ENCODE measurements around the gene CHCHD6. TPM values are rescaled to one million over a fixed set of nuclear protein-coding genes. Genes with fewer than 3 reads are reported as not detected.

Gene CHCHD6
- polyA plus RNA-seq, 1 donor, result 10.8 TPM

DNA sequence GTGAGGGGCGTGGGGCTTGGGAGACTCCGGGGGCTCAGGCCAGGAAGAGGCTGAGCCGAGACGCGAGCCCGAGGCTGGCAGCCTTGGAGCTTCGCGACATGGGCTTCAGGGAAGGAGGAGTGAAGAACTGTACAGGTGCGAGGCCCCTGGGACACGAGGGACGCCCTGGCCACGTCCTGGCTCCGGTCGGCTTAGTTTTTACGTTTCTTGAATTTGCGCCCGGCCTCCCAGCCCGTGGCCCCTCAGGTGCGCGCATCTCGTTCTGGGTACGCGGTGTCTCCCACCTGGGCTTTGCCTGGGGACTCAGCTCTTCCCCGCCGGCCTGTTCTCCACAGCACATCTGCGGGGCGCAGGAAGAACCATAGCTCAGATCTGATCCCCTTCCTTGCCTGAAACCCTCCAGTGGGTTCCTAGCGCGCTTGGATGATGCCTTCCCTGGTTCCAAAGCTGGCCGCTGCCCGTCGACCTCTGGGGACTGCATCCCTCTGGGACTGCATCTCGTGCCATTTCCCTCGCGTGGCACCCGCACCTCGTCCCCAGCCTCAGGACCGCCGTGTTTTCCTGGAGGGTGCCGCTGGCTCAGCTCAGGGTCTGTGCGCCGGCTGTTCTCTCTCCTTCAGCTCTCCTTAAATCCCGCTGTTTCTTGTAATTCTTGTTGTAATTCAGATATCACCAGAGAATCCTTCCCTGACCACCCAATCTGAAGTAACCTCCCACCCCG lies 614 bp downstream of the CHCHD6 start:
- Histone ChIP-seq H3K9me3 (ENCODE audit: control insufficient read depth, low read depth, low read length) (no peaks in the 10 kb centered on the region), H3K27ac (ENCODE audit: low read length) (no peak overlapping the region), H3K27me3 (ENCODE audit: control insufficient read depth, insufficient read depth, low read length) (peaks cover 6% of the 10 kb centered on the region), H3K4me1 (ENCODE audit: control insufficient read depth, insufficient read depth, low read length) (peaks cover 5% of the 10 kb centered on the region), H3K4me3 (ENCODE audit: low read length) (peak overlapping the region; percentile 66), H3K36me3 (ENCODE audit: control insufficient read depth, insufficient read depth, low read length) (no peaks in the 10 kb centered on the region)
- 47% methylated on average over 6 of the region's 44 CpGs for WGBS (ENCODE audit: insufficient coverage, low lambda C conversion rate)
- peak in 1 of 2 donors; percentile 11 for DNase-seq

DNA sequence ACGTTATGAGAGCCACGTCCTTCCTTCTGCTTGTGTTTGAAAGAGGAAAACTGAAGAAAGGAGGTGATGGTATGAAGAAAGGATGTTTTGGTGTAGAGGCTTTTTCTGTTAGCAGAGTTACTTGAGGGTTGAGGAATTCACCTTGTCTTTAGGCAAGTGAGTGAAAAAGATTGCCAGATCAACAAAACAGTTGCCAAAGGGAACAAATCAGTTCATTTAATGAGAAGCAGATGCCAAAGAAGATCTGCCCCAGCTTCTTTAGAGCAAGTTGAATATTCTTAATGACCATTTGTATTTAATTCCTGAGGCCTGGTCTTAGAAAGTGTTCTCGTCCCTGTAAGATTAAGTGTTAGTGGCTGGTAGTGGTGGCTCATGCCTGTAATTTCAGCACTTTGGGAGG lies 2.6 kb downstream of the CHCHD6 start:
- WGBS (ENCODE audit: insufficient coverage, low lambda C conversion rate), result no CpG with 5 or more reads among the region's 3 CpGs
- H3K27ac ChIP-seq (ENCODE audit: low read length), result no peak overlapping the region
- no peaks in the 10 kb centered on the region for H3K9me3 ChIP-seq (ENCODE audit: control insufficient read depth, low read depth, low read length)
- H3K27me3 ChIP-seq (ENCODE audit: control insufficient read depth, insufficient read depth, low read length), result peaks cover 6% of the 10 kb centered on the region
- H3K36me3 ChIP-seq (ENCODE audit: control insufficient read depth, insufficient read depth, low read length), result no peaks in the 10 kb centered on the region
- H3K4me3 ChIP-seq (ENCODE audit: low read length), result no peak overlapping the region
- peaks cover 5% of the 10 kb centered on the region for H3K4me1 ChIP-seq (ENCODE audit: control insufficient read depth, insufficient read depth, low read length)
- DNase-seq, result no peak

DNA sequence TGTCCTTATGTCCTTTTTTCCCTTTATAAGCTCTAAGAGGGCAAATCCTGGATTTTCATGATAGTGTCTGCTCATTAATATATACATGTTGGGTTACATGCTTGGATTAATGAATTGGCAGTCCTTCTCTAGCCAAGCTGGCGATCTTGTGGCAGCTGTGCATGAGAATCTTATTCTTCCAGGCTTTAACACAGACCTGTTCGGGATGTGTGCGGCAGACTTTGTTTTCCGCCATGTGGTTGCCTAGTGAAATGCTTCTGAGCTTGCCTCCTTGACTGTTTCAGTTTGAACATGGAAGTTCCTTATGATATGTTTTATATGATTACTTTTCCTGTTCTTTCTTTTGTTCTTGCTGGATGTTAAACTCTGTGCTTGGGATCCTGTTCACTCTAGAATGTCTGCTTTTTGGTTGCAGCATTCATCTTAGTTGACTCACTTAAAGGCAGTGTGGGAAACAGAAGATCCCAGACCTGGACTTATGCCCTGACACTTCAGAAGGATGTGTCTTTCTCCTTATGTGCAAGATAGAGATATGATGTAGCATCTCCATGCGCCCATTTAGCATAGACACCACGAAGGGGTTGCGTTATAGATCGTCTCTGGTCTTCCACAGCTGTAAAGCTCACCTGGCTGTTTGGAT lies 7.2 kb downstream of the CHCHD6 start:
- Histone ChIP-seq H3K36me3 (ENCODE audit: control insufficient read depth, insufficient read depth, low read length) (no peaks in the 10 kb centered on the region), H3K4me3 (ENCODE audit: low read length) (no peak overlapping the region), H3K9me3 (ENCODE audit: control insufficient read depth, low read depth, low read length) (no peaks in the 10 kb centered on the region), H3K27me3 (ENCODE audit: control insufficient read depth, insufficient read depth, low read length) (no peaks in the 10 kb centered on the region), H3K27ac (ENCODE audit: low read length) (no peak overlapping the region), H3K4me1 (ENCODE audit: control insufficient read depth, insufficient read depth, low read length) (no peaks in the 10 kb centered on the region)
- DNase-seq, result no peak
- no CpG with 5 or more reads among the region's 8 CpGs for WGBS (ENCODE audit: insufficient coverage, low lambda C conversion rate)

DNA sequence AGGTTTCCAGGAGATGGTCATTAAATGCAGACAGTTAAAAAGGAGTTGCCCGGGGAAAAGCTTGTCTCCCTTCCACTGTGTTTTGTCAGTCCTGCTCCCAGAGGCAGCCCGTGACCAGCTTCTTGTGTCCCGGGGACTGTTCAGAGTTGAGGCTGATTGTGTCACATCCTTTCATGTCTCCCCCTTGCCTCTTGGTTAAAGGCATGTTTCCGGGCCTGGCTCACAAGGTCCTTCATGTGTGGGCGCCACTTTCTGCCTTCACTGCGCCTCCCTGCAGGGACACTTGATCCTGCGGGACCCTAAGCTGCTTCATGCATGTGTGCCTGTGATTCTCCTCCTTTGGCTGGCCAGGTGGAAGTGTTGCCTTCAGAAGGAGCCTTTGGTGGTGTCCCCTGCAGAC lies 9.2 kb downstream of the CHCHD6 start:
- Histone ChIP-seq H3K27ac (ENCODE audit: low read length) (no peak overlapping the region), H3K9me3 (ENCODE audit: control insufficient read depth, low read depth, low read length) (no peaks in the 10 kb centered on the region), H3K4me3 (ENCODE audit: low read length) (no peak overlapping the region), H3K4me1 (ENCODE audit: control insufficient read depth, insufficient read depth, low read length) (no peaks in the 10 kb centered on the region), H3K36me3 (ENCODE audit: control insufficient read depth, insufficient read depth, low read length) (no peaks in the 10 kb centered on the region), H3K27me3 (ENCODE audit: control insufficient read depth, insufficient read depth, low read length) (no peaks in the 10 kb centered on the region)
- WGBS (ENCODE audit: insufficient coverage, low lambda C conversion rate), result no CpG with 5 or more reads among the region's 7 CpGs
- DNase-seq, result no peak

GRCh38 chr3:126714276-126714900 lies 10.3 kb downstream of the CHCHD6 start:
- H3K9me3 ChIP-seq (ENCODE audit: control insufficient read depth, low read depth, low read length), result no peaks in the 10 kb centered on the region
- H3K36me3 ChIP-seq (ENCODE audit: control insufficient read depth, insufficient read depth, low read length), result no peaks in the 10 kb centered on the region
- H3K27me3 ChIP-seq (ENCODE audit: control insufficient read depth, insufficient read depth, low read length), result no peaks in the 10 kb centered on the region
- no peak overlapping the region for H3K4me3 ChIP-seq (ENCODE audit: low read length)
- H3K27ac ChIP-seq (ENCODE audit: low read length), result no peak overlapping the region
- no peak for DNase-seq
- no peaks in the 10 kb centered on the region for H3K4me1 ChIP-seq (ENCODE audit: control insufficient read depth, insufficient read depth, low read length)
- 100% methylated on average over 1 of the region's 14 CpGs for WGBS (ENCODE audit: insufficient coverage, low lambda C conversion rate)

- DNase-seq, result no peak
- H3K36me3 ChIP-seq (ENCODE audit: control insufficient read depth, insufficient read depth, low read length), result no peaks in the 10 kb centered on the region
- no peaks in the 10 kb centered on the region for H3K4me1 ChIP-seq (ENCODE audit: control insufficient read depth, insufficient read depth, low read length)
- no CpG with 5 or more reads among the region's 6 CpGs for WGBS (ENCODE audit: insufficient coverage, low lambda C conversion rate)
- no peaks in the 10 kb centered on the region for H3K9me3 ChIP-seq (ENCODE audit: control insufficient read depth, low read depth, low read length)
- H3K27me3 ChIP-seq (ENCODE audit: control insufficient read depth, insufficient read depth, low read length), result no peaks in the 10 kb centered on the region
- no peak overlapping the region for H3K27ac ChIP-seq (ENCODE audit: low read length)
- no peak overlapping the region for H3K4me3 ChIP-seq (ENCODE audit: low read length)
These were observed 10.9 kb downstream of the CHCHD6 start for GRCh38 chr3:126714921-126715320.

- H3K27me3 ChIP-seq (ENCODE audit: control insufficient read depth, insufficient read depth, low read length), result no peaks in the 10 kb centered on the region
- no peaks in the 10 kb centered on the region for H3K9me3 ChIP-seq (ENCODE audit: control insufficient read depth, low read depth, low read length)
- no peak overlapping the region for H3K27ac ChIP-seq (ENCODE audit: low read length)
- H3K4me3 ChIP-seq (ENCODE audit: low read length), result no peak overlapping the region
- no peaks in the 10 kb centered on the region for H3K36me3 ChIP-seq (ENCODE audit: control insufficient read depth, insufficient read depth, low read length)
- no peaks in the 10 kb centered on the region for H3K4me1 ChIP-seq (ENCODE audit: control insufficient read depth, insufficient read depth, low read length)
- WGBS (ENCODE audit: insufficient coverage, low lambda C conversion rate), result 75% methylated on average over 1 of the region's 1 CpG
- DNase-seq, result no peak
These were observed 11.4 kb downstream of the CHCHD6 start for GRCh38 chr3:126715432-126715831.

DNA sequence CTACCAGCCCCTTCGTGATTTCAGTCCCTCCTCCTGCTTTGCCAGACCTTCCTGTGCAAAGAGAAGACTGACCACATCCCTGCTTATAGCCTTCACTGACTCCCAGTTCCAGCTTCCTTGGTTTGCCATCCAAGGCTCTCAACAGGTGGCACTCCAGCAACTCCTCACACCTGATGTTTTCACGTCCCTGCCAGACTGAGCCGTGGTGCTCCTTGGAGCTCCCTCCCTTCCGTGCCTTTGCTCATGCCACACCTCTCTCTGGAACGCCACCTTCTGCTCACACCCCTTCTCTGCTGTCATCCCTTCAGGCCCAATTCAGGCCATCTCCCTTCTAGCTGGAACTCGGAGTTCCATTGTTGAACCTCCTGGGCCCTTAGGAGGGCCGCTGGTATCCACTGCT lies 12.0 kb downstream of the CHCHD6 start:
- Histone ChIP-seq H3K4me3 (ENCODE audit: low read length) (no peak overlapping the region), H3K27ac (ENCODE audit: low read length) (no peak overlapping the region), H3K4me1 (ENCODE audit: control insufficient read depth, insufficient read depth, low read length) (no peaks in the 10 kb centered on the region), H3K27me3 (ENCODE audit: control insufficient read depth, insufficient read depth, low read length) (no peaks in the 10 kb centered on the region), H3K36me3 (ENCODE audit: control insufficient read depth, insufficient read depth, low read length) (no peaks in the 10 kb centered on the region), H3K9me3 (ENCODE audit: control insufficient read depth, low read depth, low read length) (no peaks in the 10 kb centered on the region)
- WGBS (ENCODE audit: insufficient coverage, low lambda C conversion rate), result no CpG with 5 or more reads among the region's 7 CpGs
- DNase-seq, result no peak

GRCh38 chr3:126718561-126719445 lies 14.8 kb downstream of the CHCHD6 start:
- H3K4me3 ChIP-seq (ENCODE audit: low read length), result no peak overlapping the region
- 80% methylated on average over 1 of the region's 20 CpGs for WGBS (ENCODE audit: insufficient coverage, low lambda C conversion rate)
- no peaks in the 10 kb centered on the region for H3K9me3 ChIP-seq (ENCODE audit: control insufficient read depth, low read depth, low read length)
- H3K27me3 ChIP-seq (ENCODE audit: control insufficient read depth, insufficient read depth, low read length), result no peaks in the 10 kb centered on the region
- no peak for DNase-seq
- no peaks in the 10 kb centered on the region for H3K36me3 ChIP-seq (ENCODE audit: control insufficient read depth, insufficient read depth, low read length)
- H3K27ac ChIP-seq (ENCODE audit: low read length), result no peak overlapping the region
- H3K4me1 ChIP-seq (ENCODE audit: control insufficient read depth, insufficient read depth, low read length), result no peaks in the 10 kb centered on the region

DNA sequence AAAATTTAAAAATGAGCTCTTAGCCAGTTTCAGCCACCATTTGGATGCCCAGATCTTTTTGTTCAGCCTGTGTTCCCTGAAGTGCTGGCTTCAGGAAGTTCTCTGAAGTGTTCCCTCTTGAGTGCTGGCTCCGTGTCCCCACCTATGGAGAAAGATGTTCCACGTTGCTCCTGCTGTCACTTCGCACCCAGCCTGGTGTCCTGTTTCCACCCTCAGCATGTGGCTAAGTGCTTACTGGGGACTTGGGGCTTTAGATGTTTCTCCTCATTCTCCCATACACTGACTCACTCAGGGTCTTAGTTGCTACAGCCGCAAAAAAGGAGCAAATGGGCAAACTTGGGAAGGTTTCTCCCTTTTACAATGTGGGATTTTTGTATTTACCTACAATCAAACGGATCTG lies 16.6 kb downstream of the CHCHD6 start:
- no peak overlapping the region for H3K27ac ChIP-seq (ENCODE audit: low read length)
- no peaks in the 10 kb centered on the region for H3K36me3 ChIP-seq (ENCODE audit: control insufficient read depth, insufficient read depth, low read length)
- no peak overlapping the region for H3K4me3 ChIP-seq (ENCODE audit: low read length)
- WGBS (ENCODE audit: insufficient coverage, low lambda C conversion rate), result 95% methylated on average over 2 of the region's 5 CpGs
- H3K4me1 ChIP-seq (ENCODE audit: control insufficient read depth, insufficient read depth, low read length), result no peaks in the 10 kb centered on the region
- H3K27me3 ChIP-seq (ENCODE audit: control insufficient read depth, insufficient read depth, low read length), result no peaks in the 10 kb centered on the region
- DNase-seq, result no peak
- no peaks in the 10 kb centered on the region for H3K9me3 ChIP-seq (ENCODE audit: control insufficient read depth, low read depth, low read length)
